Non-pigmented ciliary epithelial cell (primary cell): ENCODE data around the gene RAB25.

ENCODE experiments used
- DNase-seq: peaks from one replicate; pipeline ENCODE4 v3.0.0-alpha.2; 2010; ENCODE audit warnings: low read depth

Gene RAB25

GRCh38 chr1:156079762-156080161 is 18.8 kb downstream of the RAB25 start:
- no peak for DNase-seq

DNA sequence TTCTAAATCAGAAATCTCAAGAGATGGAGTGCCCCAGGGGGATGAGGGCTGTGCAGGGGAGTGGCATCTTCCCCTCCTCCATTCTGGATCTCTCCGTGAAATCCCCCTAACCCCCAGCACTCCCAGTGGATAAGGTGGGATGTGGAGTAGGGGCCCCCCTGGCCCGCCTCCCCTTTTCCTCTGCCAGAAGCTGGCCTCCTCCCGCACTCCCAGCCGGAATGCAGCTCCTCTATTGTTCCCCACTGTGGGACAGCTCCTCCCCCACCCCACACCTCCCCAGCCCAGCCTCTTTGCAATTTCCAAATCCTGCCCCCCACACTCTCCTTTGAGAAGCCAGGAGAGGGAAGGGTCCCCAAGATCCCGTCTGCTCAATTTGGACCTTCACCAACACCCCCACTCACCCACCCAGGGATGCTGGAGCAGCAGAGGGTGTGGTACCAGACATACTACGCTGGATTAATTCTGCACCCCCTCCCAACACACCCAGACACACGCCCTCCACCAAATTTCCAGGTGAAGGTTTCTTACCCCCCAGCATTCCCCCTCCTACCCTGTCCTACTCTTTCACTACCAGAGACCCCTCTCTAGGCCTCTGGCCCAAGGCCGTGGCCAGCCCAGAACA is 19.4 kb downstream of the RAB25 start:
- DNase-seq: no peak

- no peak for DNase-seq
Measured at GRCh38 chr1:156080863-156081179, 19.9 kb downstream of the RAB25 start.

DNA sequence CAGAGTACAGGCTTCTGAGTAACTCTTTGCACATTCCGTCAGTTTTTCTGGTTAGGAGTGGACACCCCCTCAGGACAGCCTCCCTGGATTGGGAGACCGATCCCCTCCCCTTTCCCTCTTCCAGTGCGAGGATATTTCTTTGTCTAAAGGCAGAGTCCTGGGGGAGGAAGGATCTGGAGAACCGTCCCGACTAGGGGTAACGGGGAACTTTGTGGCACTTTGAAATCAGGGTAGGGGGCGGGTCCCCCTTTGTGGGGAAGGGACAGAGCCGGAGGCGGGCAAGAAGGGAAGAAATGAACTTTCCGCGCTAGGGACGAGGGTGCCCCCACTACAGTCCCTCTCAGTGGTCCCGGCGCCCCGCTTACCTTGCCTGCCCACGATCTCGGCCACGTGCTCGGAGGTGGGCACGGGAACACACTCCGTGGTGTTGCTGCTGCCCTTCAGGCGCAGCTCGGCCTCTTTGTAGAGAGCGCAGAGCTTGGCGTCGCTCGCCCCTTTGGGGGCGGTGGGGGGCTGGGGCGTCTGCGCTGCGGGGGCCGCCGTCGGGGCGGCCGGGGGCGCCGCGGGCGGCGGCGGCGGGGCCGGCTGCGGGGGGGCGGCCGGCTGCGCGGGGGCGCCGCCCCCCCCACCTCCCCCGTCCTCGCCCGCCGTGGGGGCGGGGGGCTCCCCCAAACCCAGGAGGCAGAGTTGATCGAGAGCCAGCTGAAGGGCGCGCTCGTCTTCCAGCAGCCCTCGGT is 20.4 kb downstream of the RAB25 start:
- DNase-seq: no peak

DNA sequence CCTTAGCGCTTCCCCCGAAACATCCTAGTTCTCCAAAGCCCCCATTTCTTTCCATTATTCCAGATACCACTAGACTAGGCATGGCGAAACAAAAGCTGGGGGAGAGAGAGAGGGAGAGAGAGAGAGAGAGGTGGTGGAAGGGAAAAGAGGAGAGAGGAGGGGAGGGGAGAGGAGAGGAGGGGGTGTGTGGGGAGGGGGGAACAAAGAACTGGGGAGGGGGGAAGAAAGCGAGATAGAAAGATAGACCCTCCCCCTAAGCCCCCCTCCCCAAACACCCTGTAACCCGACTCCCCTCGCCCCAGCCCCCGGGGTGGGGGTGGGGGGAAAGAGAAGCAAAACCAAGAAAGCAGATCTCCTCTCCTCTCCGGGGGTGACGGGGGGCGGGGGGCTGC is 21.0 kb downstream of the RAB25 start:
- DNase-seq: no peak

DNA sequence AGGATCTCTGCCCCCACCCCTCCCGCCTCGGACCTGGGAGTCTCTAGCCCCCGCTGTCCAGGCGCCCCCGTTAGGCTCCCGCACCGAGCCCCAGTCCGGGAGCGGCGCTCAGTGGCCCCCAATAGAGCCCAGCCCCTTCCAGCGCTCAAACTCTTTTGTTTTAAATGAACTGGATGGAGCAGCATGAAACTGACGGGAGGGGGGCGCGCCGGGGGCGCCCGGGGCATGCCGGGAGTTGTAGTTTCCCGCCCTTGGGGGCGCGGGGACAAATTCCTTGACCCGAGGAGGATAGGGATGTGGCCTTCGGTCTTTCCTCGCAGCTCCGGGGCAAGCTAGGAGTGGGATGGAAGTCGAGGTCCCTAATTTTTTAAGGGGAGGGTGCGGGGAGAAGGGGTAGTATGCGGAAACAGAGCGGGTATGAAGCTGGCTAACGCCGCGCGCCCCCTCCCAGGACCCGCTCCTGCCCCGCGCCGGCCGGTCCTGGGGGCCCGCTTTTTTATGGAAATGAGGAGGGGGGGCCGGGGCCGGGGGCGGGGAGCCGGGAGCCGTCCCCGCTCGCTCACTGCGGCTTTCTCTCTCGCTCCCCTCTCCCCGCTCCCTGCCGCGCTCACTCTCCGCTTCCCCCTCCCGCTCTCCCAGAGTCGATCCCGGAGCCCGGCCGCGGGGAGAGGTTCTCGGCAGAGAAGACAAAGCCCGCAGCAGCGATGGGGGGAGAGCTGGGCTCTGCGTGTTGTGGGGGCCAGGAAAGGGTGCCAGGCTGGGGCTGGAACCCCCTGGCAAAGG is 21.5 kb downstream of the RAB25 start, which contains the start of gene MEX3A:
Gene MEX3A, minus strand, starts transcription at position 157 of the 783 bp plus-strand sequence. CDS start 467 bp downstream, outside the sequence.
- DNase-seq: no peak

GRCh38 chr1:156083800-156084790 is 23.1 kb downstream of the RAB25 start:
- no peak for DNase-seq

DNA sequence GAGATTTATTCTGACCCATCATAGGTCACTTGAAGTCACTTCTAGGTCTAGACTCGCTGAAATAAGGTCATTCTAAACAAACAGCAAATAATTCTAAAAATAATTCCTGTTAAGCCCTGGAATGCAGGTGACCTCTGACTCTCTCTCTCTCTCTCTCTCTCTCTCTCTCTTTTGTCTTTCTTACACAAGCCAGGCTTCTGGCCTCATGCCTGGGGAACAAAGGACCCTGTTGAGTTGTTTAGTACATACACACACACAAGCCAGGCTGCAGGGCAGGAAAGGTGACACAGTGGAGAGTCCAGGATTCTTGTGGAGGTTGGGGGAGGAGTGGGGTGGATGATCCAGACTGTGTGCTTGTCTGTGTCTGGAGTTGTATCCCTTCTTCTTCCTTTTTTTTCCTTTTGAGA is 25.3 kb downstream of the RAB25 start:
- DNase-seq: no peak

- DNase-seq: no peak
Measured at GRCh38 chr1:156089704-156090103, 28.7 kb downstream of the RAB25 start.

GRCh38 chr1:156090138-156090839 is 29.3 kb downstream of the RAB25 start:
- no peak for DNase-seq

GRCh38 chr1:156090840-156091188 is 29.9 kb downstream of the RAB25 start:
- no peak for DNase-seq

DNA sequence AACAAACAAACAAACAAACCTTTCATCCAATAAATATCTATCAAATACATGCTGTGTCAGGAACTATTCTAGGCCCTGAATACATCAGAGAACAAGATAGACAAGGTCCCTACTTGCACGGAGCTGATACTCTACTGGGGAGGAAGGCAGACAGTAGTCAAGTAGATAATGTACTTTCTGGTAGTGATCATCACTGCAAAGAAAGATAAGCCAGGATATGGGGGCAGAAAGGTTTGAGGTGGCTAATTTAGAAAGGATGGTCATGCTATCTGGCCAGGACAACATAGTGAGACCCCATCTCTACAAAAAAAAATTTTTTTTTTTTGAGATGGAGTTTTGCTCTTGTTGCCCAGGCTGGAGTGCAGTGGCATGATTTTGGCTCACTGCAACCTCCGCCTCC is 30.6 kb downstream of the RAB25 start:
- no peak for DNase-seq

GRCh38 chr1:156095906-156096508 is 35.0 kb downstream of the RAB25 start:
- no peak for DNase-seq

- no peak for DNase-seq
Measured at GRCh38 chr1:156096640-156097391, 35.9 kb downstream of the RAB25 start.

- DNase-seq: no peak
Measured at GRCh38 chr1:156097499-156098178, 36.7 kb downstream of the RAB25 start.

- no peak for DNase-seq
Measured at GRCh38 chr1:156098784-156099183, 37.8 kb downstream of the RAB25 start.

- DNase-seq: no peak
Measured at GRCh38 chr1:156099282-156099681, 38.3 kb downstream of the RAB25 start.

DNA sequence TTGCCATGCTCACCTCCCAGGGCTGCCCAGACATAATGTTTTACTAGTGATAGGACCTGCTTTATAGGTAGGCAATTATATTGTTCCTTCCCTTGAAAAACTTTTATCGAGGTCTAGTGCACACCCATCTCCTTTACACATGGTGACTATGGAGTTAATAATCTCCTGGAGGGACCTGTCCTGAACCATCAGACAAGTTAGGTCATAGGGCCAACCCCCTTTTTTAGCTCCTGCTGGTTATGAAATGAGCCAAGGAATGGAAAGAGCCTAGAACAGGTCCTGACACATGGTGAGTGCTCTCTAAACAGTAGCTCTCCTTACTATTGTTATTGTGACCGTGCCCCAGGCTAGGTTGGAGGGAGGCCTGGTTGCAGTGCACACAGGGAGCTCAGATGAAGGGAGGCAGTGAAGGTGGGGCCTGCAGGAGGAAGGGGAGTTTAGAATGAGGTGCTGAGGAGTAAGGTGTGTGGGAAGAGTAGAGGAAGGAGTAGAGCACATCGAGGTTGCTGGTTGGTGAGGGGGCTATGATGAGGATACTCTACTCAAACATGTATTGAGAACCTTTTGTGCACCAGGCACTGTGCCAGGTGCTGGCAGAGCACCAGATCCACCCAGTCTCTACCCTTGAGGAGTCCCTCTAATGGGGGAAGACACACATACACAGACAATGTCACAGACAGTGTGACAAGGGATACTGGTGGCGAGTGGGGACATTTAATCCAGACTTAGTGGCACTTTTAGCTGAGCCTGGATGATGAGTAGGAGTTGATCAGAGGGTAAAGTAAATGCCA is 39.4 kb downstream of the RAB25 start:
- no peak for DNase-seq

GRCh38 chr1:156101880-156102279 is 40.9 kb downstream of the RAB25 start:
- no peak for DNase-seq
